Prostate gland (tissue), 2 donors: ENCODE measurements around the gene WWOX. TPM values are rescaled to one million over a fixed set of nuclear protein-coding genes. Genes with fewer than 3 reads are reported as not detected.

Source experiments
- DNase-seq: peaks from one replicate; pipeline ENCODE4 v3.0.0-alpha.2; 2019; ENCODE audit warnings: low spot score
- H3K27ac ChIP-seq, 2 donors: fragments of 200-600 bp; sonication (generic); 2 replicates each; pipeline ENCODE4 v1.5.1; 2017 to 2019
- H3K27me3 ChIP-seq: fragments of 200-600 bp; sonication (generic); replicated peaks from 2 replicates; pipeline ENCODE4 v1.5.1; 2019; ENCODE audit not compliant: insufficient read depth
- H3K36me3 ChIP-seq, 2 donors: fragments of 200-600 bp; sonication (generic); 1 replicate in 1 of 2; 2 replicates in 1 of 2; pipeline versions ENCODE4 v1.5.1 to v1.8.1; 2017 to 2019
- H3K4me1 ChIP-seq: fragments of 200-600 bp; sonication (generic); replicated peaks from 2 replicates; pipeline ENCODE4 v1.5.1; 2019
- H3K4me3 ChIP-seq, 2 donors: fragments of 200-600 bp; sonication (generic); 2 replicates each; pipeline ENCODE4 v1.5.1; 2017 to 2019
- H3K9me3 ChIP-seq: fragments of 200-600 bp; sonication (generic); 2 replicates; pipeline ENCODE4 v1.5.1; 2017
- CTCF ChIP-seq, 4 experiments: fragments of 200-600 bp in 2 of 4; fragments of 450-650 bp in 2 of 4; sonication (generic) in 2 of 4; IDR thresholded peaks; 1 replicate in 3 of 4; 2 replicates in 1 of 4; pipeline ENCODE4 v1.5.1; 2016 to 2019; ENCODE audit warnings: antibody characterized with exemption in 4 of 4, mild to moderate bottlenecking in 2 of 4, moderate library complexity in 2 of 4
- POLR2A ChIP-seq: fragments of 450-650 bp; IDR thresholded peaks from one replicate; pipeline ENCODE4 v1.6.1; 2016; ENCODE audit warnings: antibody characterized with exemption, mild to moderate bottlenecking
- POLR2AphosphoS5 ChIP-seq: sonication (generic); formaldehyde crosslinking; IDR thresholded peaks from one replicate; pipeline ENCODE4 v1.6.1; 2017; ENCODE audit warnings: antibody characterized with exemption
- WGBS: methylation state at CpG from one replicate; pipeline ENCODE4 v1.1.5; 2018; 5-methylcytosine and 5-hydroxymethylcytosine counted together
- intact Hi-C: fragments of 100-400 bp; cut with DNase I; formaldehyde crosslinking; loops from one replicate; pipeline ENCODE4 v1.14.2; 2022
- total RNA-seq, 2 donors: library from RNA; depleted of rRNA; stranded (reverse); fragments of >200 nt; gene quantifications; one replicate each; pipeline ENCODE4 v1.1.0, GENCODE V29; 2016

Gene WWOX
- total RNA-seq, 2 donors from 2014 or later: 93.2 to 99.4 TPM

GRCh38 chr16:78146807-78147206, 47.4 kb downstream of the WWOX start:
- WGBS: 80% methylated on average over 5 of the region's 5 CpGs
- Histone ChIP-seq H3K9me3 (no peaks in the 10 kb centered on the region), H3K27ac (no peak overlapping the region), H3K4me3 (no peak overlapping the region), H3K4me1 (no peaks in the 10 kb centered on the region), H3K36me3 (no peaks in the 10 kb centered on the region), H3K27me3 (no peaks in the 10 kb centered on the region)
- TF ChIP-seq CTCF (IDR thresholded peaks at IDR 0.05): no peak
- no peak for TF ChIP-seq POLR2AphosphoS5
- TF ChIP-seq POLR2A: no peak
- intact Hi-C loops: no loop called here
- no peak for DNase-seq

- intact Hi-C loops: no loop called here
- 74% methylated on average over 10 of the region's 10 CpGs for WGBS
- no peak for DNase-seq
- no peak for TF ChIP-seq CTCF (IDR thresholded peaks at IDR 0.05)
- TF ChIP-seq POLR2A: no peak
- TF ChIP-seq POLR2AphosphoS5: no peak
- H3K4me1 ChIP-seq: no peaks in the 10 kb centered on the region
- no peaks in the 10 kb centered on the region for H3K36me3 ChIP-seq
- no peak overlapping the region for H3K4me3 ChIP-seq
- no peaks in the 10 kb centered on the region for H3K27me3 ChIP-seq
- no peaks in the 10 kb centered on the region for H3K9me3 ChIP-seq
- H3K27ac ChIP-seq: no peak overlapping the region
These were observed 48.5 kb downstream of the WWOX start for GRCh38 chr16:78147911-78148401.

- DNase-seq: no peak
- Histone ChIP-seq H3K9me3 (no peaks in the 10 kb centered on the region), H3K36me3 (no peaks in the 10 kb centered on the region), H3K27ac (no peak overlapping the region), H3K4me1 (no peaks in the 10 kb centered on the region), H3K4me3 (no peak overlapping the region), H3K27me3 (no peaks in the 10 kb centered on the region)
- TF ChIP-seq POLR2AphosphoS5 (no peak), POLR2A (no peak), CTCF (IDR thresholded peaks at IDR 0.05) (no peak)
- WGBS: 86% methylated on average over 6 of the region's 6 CpGs
- intact Hi-C loops: no loop called here
These were observed 50.8 kb downstream of the WWOX start for GRCh38 chr16:78150233-78150632.

GRCh38 chr16:78154729-78155461, 55.4 kb downstream of the WWOX start:
- Histone ChIP-seq H3K4me1 (no peaks in the 10 kb centered on the region), H3K36me3 (no peaks in the 10 kb centered on the region), H3K27ac (no peak overlapping the region), H3K27me3 (no peaks in the 10 kb centered on the region), H3K4me3 (no peak overlapping the region), H3K9me3 (no peaks in the 10 kb centered on the region)
- 69% methylated on average over 5 of the region's 5 CpGs for WGBS
- DNase-seq: no peak
- TF ChIP-seq POLR2AphosphoS5 (no peak), CTCF (IDR thresholded peaks at IDR 0.05) (no peak), POLR2A (no peak)
- intact Hi-C loops: no loop called here

- intact Hi-C loops: no loop called here
- no peak overlapping the region for H3K27ac ChIP-seq
- 19% methylated on average over 7 of the region's 7 CpGs for WGBS
- no peaks in the 10 kb centered on the region for H3K27me3 ChIP-seq
- no peaks in the 10 kb centered on the region for H3K9me3 ChIP-seq
- no peak for DNase-seq
- H3K36me3 ChIP-seq: no peaks in the 10 kb centered on the region
- no peak overlapping the region for H3K4me3 ChIP-seq
- H3K4me1 ChIP-seq: no peaks in the 10 kb centered on the region
- TF ChIP-seq POLR2AphosphoS5: no peak
- no peak for TF ChIP-seq CTCF (IDR thresholded peaks at IDR 0.05)
These were observed 56.4 kb downstream of the WWOX start for GRCh38 chr16:78155791-78156345.
